ENCODE data around the gene SPNS3. TPM values are rescaled to one million over a fixed set of nuclear protein-coding genes. Genes with fewer than 3 reads are reported as not detected.

SPNS3 gene
- total and polyA plus RNA-seq, 2 donors (not counting 3 experiments of a cell fraction or from before 2014, with no cell fraction given), result 0.18 to 0.66 TPM

- H3K4me1 ChIP-seq (ENCODE audit: control insufficient read depth, extremely low read depth, insufficient read depth, low read length), result peaks cover 14% of the 10 kb centered on the region
- BruUV-seq (replicated peaks), result no TSS peak
- TF ChIP-seq EZH2 (IDR thresholded peaks at IDR 0.05; ENCODE audit: borderline replicate concordance, low read depth, low read length, severe bottlenecking) (no peak), JUN (IDR thresholded peaks at IDR 0.05; ENCODE audit: borderline replicate concordance, insufficient read depth, insufficient read length, low read depth) (no peak)
- TF ChIP-seq, protein P1, sequence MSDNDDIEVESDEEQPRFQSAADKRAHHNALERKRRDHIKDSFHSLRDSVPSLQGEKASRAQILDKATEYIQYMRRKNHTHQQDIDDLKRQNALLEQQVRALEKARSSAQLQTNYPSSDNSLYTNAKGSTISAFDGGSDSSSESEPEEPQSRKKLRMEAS (IDR thresholded peaks at IDR 0.05; ENCODE audit: insufficient read depth, insufficient read length), result no peak
- TF ChIP-seq, protein P2, sequence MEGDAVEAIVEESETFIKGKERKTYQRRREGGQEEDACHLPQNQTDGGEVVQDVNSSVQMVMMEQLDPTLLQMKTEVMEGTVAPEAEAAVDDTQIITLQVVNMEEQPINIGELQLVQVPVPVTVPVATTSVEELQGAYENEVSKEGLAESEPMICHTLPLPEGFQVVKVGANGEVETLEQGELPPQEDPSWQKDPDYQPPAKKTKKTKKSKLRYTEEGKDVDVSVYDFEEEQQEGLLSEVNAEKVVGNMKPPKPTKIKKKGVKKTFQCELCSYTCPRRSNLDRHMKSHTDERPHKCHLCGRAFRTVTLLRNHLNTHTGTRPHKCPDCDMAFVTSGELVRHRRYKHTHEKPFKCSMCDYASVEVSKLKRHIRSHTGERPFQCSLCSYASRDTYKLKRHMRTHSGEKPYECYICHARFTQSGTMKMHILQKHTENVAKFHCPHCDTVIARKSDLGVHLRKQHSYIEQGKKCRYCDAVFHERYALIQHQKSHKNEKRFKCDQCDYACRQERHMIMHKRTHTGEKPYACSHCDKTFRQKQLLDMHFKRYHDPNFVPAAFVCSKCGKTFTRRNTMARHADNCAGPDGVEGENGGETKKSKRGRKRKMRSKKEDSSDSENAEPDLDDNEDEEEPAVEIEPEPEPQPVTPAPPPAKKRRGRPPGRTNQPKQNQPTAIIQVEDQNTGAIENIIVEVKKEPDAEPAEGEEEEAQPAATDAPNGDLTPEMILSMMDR (IDR thresholded peaks at IDR 0.05; ENCODE audit: extremely low read depth in 1 of 2, insufficient read depth in 1 of 2, low read depth in 1 of 2, low read length in 2 of 2), result no peak
- DNase-seq (ENCODE audit: low read depth, low spot score) (no peak), FAIRE-seq (no peak)
- no peaks in the 10 kb centered on the region for H3K27me3 ChIP-seq (ENCODE audit: control insufficient read depth in 2 of 2, insufficient read depth in 2 of 2, low read length in 2 of 2)
- H3K4me3 ChIP-seq (replicated peaks in 1 of 3; ENCODE audit: insufficient read depth in 1 of 3, low read depth in 1 of 3, low read length in 3 of 3), result no peak overlapping the region
- H2AFZ ChIP-seq (ENCODE audit: low read depth, low read length), result no peak overlapping the region
- H3K9me1 ChIP-seq (replicated peaks; ENCODE audit: control insufficient read depth, extremely low read depth, insufficient read depth, low read length), result no peaks in the 10 kb centered on the region
- dilution Hi-C loops (cut with MboI; ENCODE audit: extremely low pct_ligation_motif_present, low sequenced_read_pairs), result no loop called here
- H3K36me3 ChIP-seq (ENCODE audit: control insufficient read depth in 2 of 2, extremely low read depth in 1 of 2, insufficient read depth in 2 of 2, low read length in 2 of 2), result peaks cover 0 to 12% of the 10 kb centered on the region in 2 experiments
- ChIA-PET POLR2A (no interaction called here), CTCF (interaction anchor here (0.7 to 1.7 kb wide), 5 partner anchors 9 to 50 kb away, joined by 3 to 6 read pairs (median 4); no protein-coding TSS in a partner anchor)
- H3K9ac ChIP-seq (replicated peaks; ENCODE audit: extremely low read depth, insufficient read depth, low read length), result no peak overlapping the region
- H4K20me1 ChIP-seq (replicated peaks; ENCODE audit: control insufficient read depth, extremely low read depth, insufficient read depth, low read length), result no peaks in the 10 kb centered on the region
- H3K79me2 ChIP-seq (ENCODE audit: control insufficient read depth, insufficient read depth, low read length), result no peaks in the 10 kb centered on the region
- no peak overlapping the region for H3K27ac ChIP-seq (ENCODE audit: insufficient read depth, low read depth, low read length)
- H3K4me2 ChIP-seq (ENCODE audit: insufficient read depth, low read length), result no peak overlapping the region
- intact Hi-C loops (cut with micrococcal nuclease), result no loop called here
- H3K9me3 ChIP-seq (replicated peaks; ENCODE audit: control insufficient read depth, insufficient read depth, low read length), result no peaks in the 10 kb centered on the region
Observed at GRCh38 chr17:4516735-4517134, 83.0 kb downstream of the SPNS3 start.

GRCh38 chr17:4518901-4519300 is 85.2 kb downstream of the SPNS3 start:
- BruUV-seq (replicated peaks), result no TSS peak
- Histone ChIP-seq H3K79me2 (ENCODE audit: control insufficient read depth, insufficient read depth, low read length) (no peaks in the 10 kb centered on the region), H3K27ac (ENCODE audit: insufficient read depth, low read depth, low read length) (peak overlapping the region; percentile 12), H2AFZ (ENCODE audit: low read depth, low read length) (peak overlapping the region; percentile 34), H3K4me3 (replicated peaks in 1 of 3; ENCODE audit: insufficient read depth in 1 of 3, low read depth in 1 of 3, low read length in 3 of 3) (no peak overlapping the region), H3K27me3 (ENCODE audit: control insufficient read depth in 2 of 2, insufficient read depth in 2 of 2, low read length in 2 of 2) (no peaks in the 10 kb centered on the region), H3K4me2 (ENCODE audit: insufficient read depth, low read length) (no peak overlapping the region), H3K9me1 (replicated peaks; ENCODE audit: control insufficient read depth, extremely low read depth, insufficient read depth, low read length) (no peaks in the 10 kb centered on the region), H3K9me3 (replicated peaks; ENCODE audit: control insufficient read depth, insufficient read depth, low read length) (no peaks in the 10 kb centered on the region), H4K20me1 (replicated peaks; ENCODE audit: control insufficient read depth, extremely low read depth, insufficient read depth, low read length) (no peaks in the 10 kb centered on the region), H3K36me3 (ENCODE audit: control insufficient read depth in 2 of 2, extremely low read depth in 1 of 2, insufficient read depth in 2 of 2, low read length in 2 of 2) (peaks cover 0 to 9% of the 10 kb centered on the region in 2 experiments), H3K9ac (replicated peaks; ENCODE audit: extremely low read depth, insufficient read depth, low read length) (no peak overlapping the region), H3K4me1 (ENCODE audit: control insufficient read depth, extremely low read depth, insufficient read depth, low read length) (peaks cover 21% of the 10 kb centered on the region)
- CTCF ChIA-PET, result interaction anchor here (1.1 to 1.3 kb wide), 3 partner anchors 20 to 319 kb away, joined by 3 to 4 read pairs (median 3); partner anchors contain the start of gene SPNS2
- intact Hi-C loops (cut with micrococcal nuclease), result loop anchor here (1.0 to 2.0 kb wide), 2 partner anchors 12 to 14 kb away; no protein-coding TSS in a partner anchor
- no peak for DNase-seq (ENCODE audit: low read depth, low spot score)
- no peak for FAIRE-seq
- TF ChIP-seq EZH2 (IDR thresholded peaks at IDR 0.05; ENCODE audit: borderline replicate concordance, low read depth, low read length, severe bottlenecking), result no peak
- TF ChIP-seq MYC (IDR thresholded peaks at IDR 0.05; ENCODE audit: low read depth, low read length), result no peak
- POLR2A ChIA-PET, result no interaction called here
- dilution Hi-C loops (cut with MboI; ENCODE audit: extremely low pct_ligation_motif_present, low sequenced_read_pairs), result no loop called here

Measured in endothelial cell of umbilical vein (primary cell).